HG03196 (cell line): ENCODE measurements around the gene CREBBP.

Experiments
- ATAC-seq: cut with Tn5 transposase; IDR thresholded peaks from one replicate; pipeline ENCODE4 v1.9.1; 2021; ENCODE audit not compliant: unreplicated experiment

Gene CREBBP

GRCh38 chr16:3769013-3769412 is 111.5 kb downstream of the CREBBP start:
- ATAC-seq, result no peak

GRCh38 chr16:3767333-3767986 is 113.1 kb downstream of the CREBBP start:
- no peak for ATAC-seq

- no peak for ATAC-seq
Observed at GRCh38 chr16:3766177-3766576, 114.3 kb downstream of the CREBBP start.

- ATAC-seq, result no peak
Observed at GRCh38 chr16:3764409-3764808, 116.1 kb downstream of the CREBBP start.

- ATAC-seq, result no peak
Observed at GRCh38 chr16:3762107-3762750, 118.3 kb downstream of the CREBBP start.

- ATAC-seq, result no peak
Observed at GRCh38 chr16:3761375-3762106, 119.0 kb downstream of the CREBBP start.

GRCh38 chr16:3760518-3760917 is 120.0 kb downstream of the CREBBP start:
- ATAC-seq, result no peak

- no peak for ATAC-seq
Observed at GRCh38 chr16:3759736-3760135, 120.8 kb downstream of the CREBBP start.

GRCh38 chr16:3756113-3756512 is 124.4 kb downstream of the CREBBP start:
- ATAC-seq, result no peak

GRCh38 chr16:3755249-3755648 is 125.3 kb downstream of the CREBBP start:
- no peak for ATAC-seq

GRCh38 chr16:3754772-3755171 is 125.7 kb downstream of the CREBBP start:
- no peak for ATAC-seq

GRCh38 chr16:3754081-3754703 is 126.3 kb downstream of the CREBBP start:
- no peak for ATAC-seq

GRCh38 chr16:3752984-3753383 is 127.5 kb downstream of the CREBBP start:
- ATAC-seq, result no peak

- no peak for ATAC-seq
Observed at GRCh38 chr16:3751878-3752277, 128.6 kb downstream of the CREBBP start.

GRCh38 chr16:3748307-3748706 is 132.2 kb downstream of the CREBBP start:
- no peak for ATAC-seq

- no peak for ATAC-seq
Observed at GRCh38 chr16:3745751-3746355, 134.7 kb downstream of the CREBBP start.

GRCh38 chr16:3744018-3744417 is 136.5 kb downstream of the CREBBP start:
- no peak for ATAC-seq

- no peak for ATAC-seq
Observed at GRCh38 chr16:3740934-3741333, 139.6 kb downstream of the CREBBP start.

- no peak for ATAC-seq
Observed at GRCh38 chr16:3740186-3740585, 140.3 kb downstream of the CREBBP start.

GRCh38 chr16:3739636-3740035 is 140.9 kb downstream of the CREBBP start:
- no peak for ATAC-seq

GRCh38 chr16:3738541-3738940 is 142.0 kb downstream of the CREBBP start:
- ATAC-seq, result no peak
